ENCODE data around the gene CAST. TPM values are rescaled to one million over a fixed set of nuclear protein-coding genes. Genes with fewer than 3 reads are reported as not detected.

Gene CAST
- total RNA-seq, 1 experiment from 2014 or later, result 418 TPM

DNA sequence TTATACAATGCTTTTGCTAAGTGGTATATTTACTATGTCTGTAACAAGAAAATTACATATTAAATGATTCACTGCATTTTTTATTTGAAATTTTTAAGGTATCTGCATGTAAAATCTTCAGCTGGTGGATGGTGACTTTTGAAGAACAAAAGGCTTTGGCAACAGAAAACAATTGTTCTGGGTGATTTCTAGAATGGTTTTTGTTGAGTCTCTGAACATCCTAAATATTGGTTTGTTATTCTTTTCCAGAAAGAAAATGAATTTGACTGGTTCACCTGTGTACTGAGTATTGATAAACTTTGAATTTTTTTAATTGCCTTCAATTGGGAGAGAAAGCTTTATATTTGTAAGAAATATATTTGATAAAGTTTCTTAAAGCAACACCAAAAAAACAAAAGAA, 110.4 kb downstream of the CAST start:
- H3K36me3 Mint-ChIP-seq (ENCODE audit: insufficient read depth, unreplicated experiment), result peaks cover 88% of the 10 kb centered on the region
- no TSS peak for BruUV-seq (replicated peaks)

DNA sequence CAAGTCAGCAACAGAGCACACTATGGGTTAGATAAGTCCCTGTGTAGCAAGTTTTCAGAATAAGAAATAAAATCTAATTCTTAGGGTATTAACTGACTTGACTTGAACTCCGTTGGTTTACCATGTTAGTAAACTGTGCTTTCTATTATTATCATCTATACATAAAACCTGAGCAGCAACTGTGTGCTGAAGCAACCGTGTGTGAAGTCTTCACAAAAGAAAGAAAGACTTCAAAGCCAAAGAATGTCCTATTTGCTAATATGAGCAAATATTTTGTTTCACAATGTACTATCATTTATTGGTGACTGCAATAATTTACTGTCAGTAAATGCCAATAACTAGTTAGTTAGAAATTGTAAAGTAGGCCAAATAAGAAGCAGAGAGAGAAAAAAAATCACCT, 112.9 kb downstream of the CAST start:
- H3K9me3 ChIP-seq, result no peaks in the 10 kb centered on the region
- H3K36me3 Mint-ChIP-seq (ENCODE audit: insufficient read depth, unreplicated experiment), result peaks cover 88% of the 10 kb centered on the region

More for the DNA sequence above, 110.4 kb downstream of the CAST start:
- H3K27me3 ChIP-seq (replicated peaks; ENCODE audit: control insufficient read depth, insufficient read depth, low read length), result no peaks in the 10 kb centered on the region
- no peak for DNase-seq
- Mint-ChIP-seq H3K27ac (ENCODE audit: unreplicated experiment) (no peak overlapping the region), H3K4me1 (ENCODE audit: low read depth, unreplicated experiment) (no peaks in the 10 kb centered on the region), H3K27me3 (ENCODE audit: insufficient read depth, unreplicated experiment) (no peaks in the 10 kb centered on the region), H3K4me3 (ENCODE audit: unreplicated experiment) (no peak overlapping the region), H3K9me3 (ENCODE audit: unreplicated experiment) (no peaks in the 10 kb centered on the region)
- 0 out of 2 replicates have a peak, but pooled peaks cover 5% of the 10 kb centered on the region for H3K36me3 ChIP-seq (ENCODE audit: control insufficient read depth, insufficient read depth, low read length)
- intact Hi-C loops (cut with micrococcal nuclease; ENCODE audit: unreplicated experiment), result no loop called here
- no peak overlapping the region for H3K4me3 ChIP-seq (ENCODE audit: low read depth, low read length)
- H3K9me3 ChIP-seq, result no peaks in the 10 kb centered on the region
- TF ChIP-seq, protein P1, sequence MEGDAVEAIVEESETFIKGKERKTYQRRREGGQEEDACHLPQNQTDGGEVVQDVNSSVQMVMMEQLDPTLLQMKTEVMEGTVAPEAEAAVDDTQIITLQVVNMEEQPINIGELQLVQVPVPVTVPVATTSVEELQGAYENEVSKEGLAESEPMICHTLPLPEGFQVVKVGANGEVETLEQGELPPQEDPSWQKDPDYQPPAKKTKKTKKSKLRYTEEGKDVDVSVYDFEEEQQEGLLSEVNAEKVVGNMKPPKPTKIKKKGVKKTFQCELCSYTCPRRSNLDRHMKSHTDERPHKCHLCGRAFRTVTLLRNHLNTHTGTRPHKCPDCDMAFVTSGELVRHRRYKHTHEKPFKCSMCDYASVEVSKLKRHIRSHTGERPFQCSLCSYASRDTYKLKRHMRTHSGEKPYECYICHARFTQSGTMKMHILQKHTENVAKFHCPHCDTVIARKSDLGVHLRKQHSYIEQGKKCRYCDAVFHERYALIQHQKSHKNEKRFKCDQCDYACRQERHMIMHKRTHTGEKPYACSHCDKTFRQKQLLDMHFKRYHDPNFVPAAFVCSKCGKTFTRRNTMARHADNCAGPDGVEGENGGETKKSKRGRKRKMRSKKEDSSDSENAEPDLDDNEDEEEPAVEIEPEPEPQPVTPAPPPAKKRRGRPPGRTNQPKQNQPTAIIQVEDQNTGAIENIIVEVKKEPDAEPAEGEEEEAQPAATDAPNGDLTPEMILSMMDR (IDR thresholded peaks at IDR 0.05; ENCODE audit: insufficient read depth in 1 of 2, low read depth in 1 of 2, low read length in 1 of 2, severe bottlenecking in 1 of 2, unreplicated experiment in 1 of 2), result no peak
- ChIA-PET POLR2A (no interaction called here), CTCF (no interaction called here)
- no peaks in the 10 kb centered on the region; the same call in 1 of the 2 replicates for H3K4me1 ChIP-seq

DNA sequence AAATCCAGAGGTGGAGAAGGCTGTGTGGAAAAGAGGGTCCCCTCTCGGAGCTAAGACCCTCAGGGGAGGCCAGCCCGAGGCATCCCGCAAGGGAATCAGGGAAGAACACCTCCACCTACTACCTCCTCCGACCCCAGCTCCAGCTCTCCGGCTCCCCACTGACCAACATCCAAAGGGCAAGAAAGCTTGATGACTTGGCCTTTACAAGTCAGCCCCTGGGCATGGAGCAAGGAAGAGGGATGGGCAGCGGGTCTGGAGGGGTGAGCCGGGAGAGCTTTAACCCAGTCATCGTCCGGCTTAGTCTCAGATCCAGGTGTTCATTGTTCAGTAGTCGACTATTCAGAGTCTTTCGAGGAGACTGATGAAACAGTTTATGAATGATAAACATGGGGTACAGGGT, 113.5 kb downstream of the CAST start:
- intact Hi-C loops (cut with micrococcal nuclease; ENCODE audit: unreplicated experiment), result no loop called here
- H3K27ac Mint-ChIP-seq (ENCODE audit: unreplicated experiment), result peak overlapping the region; percentile 15
- H3K36me3 ChIP-seq (ENCODE audit: control insufficient read depth, insufficient read depth, low read length), result peaks cover 4% of the 10 kb centered on the region
- H3K4me3 Mint-ChIP-seq (ENCODE audit: unreplicated experiment), result no peak overlapping the region
- no TSS peak for BruUV-seq (replicated peaks)
- TF ChIP-seq, protein P1 (IDR thresholded peaks at IDR 0.05; ENCODE audit: insufficient read depth in 1 of 2, low read depth in 1 of 2, low read length in 1 of 2, severe bottlenecking in 1 of 2, unreplicated experiment in 1 of 2), result no peak
- H3K4me1 Mint-ChIP-seq (ENCODE audit: low read depth, unreplicated experiment), result peaks cover 16% of the 10 kb centered on the region
- H3K36me3 Mint-ChIP-seq (ENCODE audit: insufficient read depth, unreplicated experiment), result peaks cover 90% of the 10 kb centered on the region
- H3K4me3 ChIP-seq (ENCODE audit: low read depth, low read length), result no peak overlapping the region
- peaks cover 15% of the 10 kb centered on the region for H3K4me1 ChIP-seq
- no peaks in the 10 kb centered on the region for H3K9me3 ChIP-seq
- ChIA-PET POLR2A (no interaction called here), CTCF (no interaction called here)
- no peaks in the 10 kb centered on the region for H3K27me3 Mint-ChIP-seq (ENCODE audit: insufficient read depth, unreplicated experiment)
- no peaks in the 10 kb centered on the region for H3K27me3 ChIP-seq (replicated peaks; ENCODE audit: control insufficient read depth, insufficient read depth, low read length)
- H3K9me3 Mint-ChIP-seq (ENCODE audit: unreplicated experiment), result no peaks in the 10 kb centered on the region
- DNase-seq, result no peak

More for the DNA sequence above, 112.9 kb downstream of the CAST start:
- no TSS peak for BruUV-seq (replicated peaks)
- H3K27ac Mint-ChIP-seq (ENCODE audit: unreplicated experiment), result peak overlapping the region; percentile 15
- Histone ChIP-seq H3K4me3 (ENCODE audit: low read depth, low read length) (no peak overlapping the region), H3K4me1 (peaks cover 8% of the 10 kb centered on the region), H3K27me3 (replicated peaks; ENCODE audit: control insufficient read depth, insufficient read depth, low read length) (no peaks in the 10 kb centered on the region), H3K36me3 (ENCODE audit: control insufficient read depth, insufficient read depth, low read length) (peaks cover 4% of the 10 kb centered on the region)
- DNase-seq, result no peak
- TF ChIP-seq, protein P1 (IDR thresholded peaks at IDR 0.05; ENCODE audit: insufficient read depth in 1 of 2, low read depth in 1 of 2, low read length in 1 of 2, severe bottlenecking in 1 of 2, unreplicated experiment in 1 of 2), result no peak
- ChIA-PET POLR2A (no interaction called here), CTCF (no interaction called here)
- no peaks in the 10 kb centered on the region for H3K9me3 Mint-ChIP-seq (ENCODE audit: unreplicated experiment)
- intact Hi-C loops (cut with micrococcal nuclease; ENCODE audit: unreplicated experiment), result no loop called here
- H3K4me3 Mint-ChIP-seq (ENCODE audit: unreplicated experiment), result no peak overlapping the region
- no peaks in the 10 kb centered on the region for H3K27me3 Mint-ChIP-seq (ENCODE audit: insufficient read depth, unreplicated experiment)
- peaks cover 11% of the 10 kb centered on the region for H3K4me1 Mint-ChIP-seq (ENCODE audit: low read depth, unreplicated experiment)

All from Caco-2 (cell line).